T-helper 1 cell (primary cell): ENCODE data around the gene SYNGR1.

Experiments
- DNase-seq, 5 donors: peaks; one replicate each; pipeline ENCODE4 v3.0.0-alpha.2; 2012 to 2020
- total RNA-seq, 4 donors: gene quantifications; one replicate each; lab custom pipeline; 2026; lab: John Stamatoyannopoulos, UW

The SYNGR1 gene
- 0 to 0.15 (median 0.08) reads per million in 4 donors for total RNA-seq

- DNase-seq: no peak
Observed at GRCh38 chr22:39349967-39350726, at the start of gene SYNGR1. TSS of gene SYNGR1 (plus strand) at chr22:39349991. CDS start at chr22:39350011, 20 bp downstream.

GRCh38 chr22:39300186-39300830 is 49.5 kb upstream of the SYNGR1 start:
- no peak for DNase-seq

- no peak for DNase-seq
Observed at GRCh38 chr22:39301108-39301507, 48.7 kb upstream of the SYNGR1 start.

GRCh38 chr22:39301926-39302325 is 47.9 kb upstream of the SYNGR1 start:
- no peak for DNase-seq

GRCh38 chr22:39302431-39302960 is 47.3 kb upstream of the SYNGR1 start:
- no peak for DNase-seq

- no peak for DNase-seq
Observed at GRCh38 chr22:39303358-39303757, 46.4 kb upstream of the SYNGR1 start.

GRCh38 chr22:39303892-39304671 is 45.7 kb upstream of the SYNGR1 start:
- DNase-seq: no peak

GRCh38 chr22:39306456-39307361 is 43.1 kb upstream of the SYNGR1 start:
- peak in 2 of 5 donors; percentile 21 to 40 for DNase-seq

GRCh38 chr22:39308614-39309363 is 41.0 kb upstream of the SYNGR1 start:
- no peak for DNase-seq

GRCh38 chr22:39309364-39309861 is 40.4 kb upstream of the SYNGR1 start:
- DNase-seq: no peak

- DNase-seq: no peak
Observed at GRCh38 chr22:39309881-39310714, 39.7 kb upstream of the SYNGR1 start.

GRCh38 chr22:39311592-39312400 is 38.0 kb upstream of the SYNGR1 start:
- DNase-seq: no peak

GRCh38 chr22:39312410-39312809 is 37.4 kb upstream of the SYNGR1 start:
- no peak for DNase-seq

- no peak for DNase-seq
Observed at GRCh38 chr22:39313258-39314001, 36.4 kb upstream of the SYNGR1 start.

- no peak for DNase-seq
Observed at GRCh38 chr22:39314251-39314971, 35.4 kb upstream of the SYNGR1 start.

GRCh38 chr22:39315389-39315788 is 34.4 kb upstream of the SYNGR1 start:
- DNase-seq: no peak

- DNase-seq: peak; percentile 44 to 83 (median 65)
Observed at GRCh38 chr22:39316440-39317083, 33.2 kb upstream of the SYNGR1 start.
